Measurements from ENCODE around the gene TTC16.
"Not testable (repeated sequence)": the region's sequence is repeated elsewhere in the genome, so short reads cannot be mapped to it uniquely, and the experiment has no call there.

The TTC16 gene

GRCh38 chr9:127746959-127747569 lies 31.2 kb downstream of the TTC16 start:
- DNase-seq (ENCODE audit: low read depth), result no peak

GRCh38 chr9:127749090-127749787 lies 33.4 kb downstream of the TTC16 start:
- DNase-seq (ENCODE audit: low read depth), result no peak

- DNase-seq (ENCODE audit: low read depth), result no peak
These were observed 35.6 kb downstream of the TTC16 start for GRCh38 chr9:127751269-127752054.

GRCh38 chr9:127753148-127753547 lies 37.3 kb downstream of the TTC16 start:
- DNase-seq (ENCODE audit: low read depth), result no peak

GRCh38 chr9:127753622-127754021 lies 37.7 kb downstream of the TTC16 start:
- no peak for DNase-seq (ENCODE audit: low read depth)

GRCh38 chr9:127754099-127755060 lies 38.5 kb downstream of the TTC16 start:
- DNase-seq (ENCODE audit: low read depth), result no peak

GRCh38 chr9:127755061-127756060 lies 39.5 kb downstream of the TTC16 start:
- DNase-seq (ENCODE audit: low read depth), result no peak

GRCh38 chr9:127756233-127756632 lies 40.4 kb downstream of the TTC16 start:
- no peak for DNase-seq (ENCODE audit: low read depth)

- not testable (repeated sequence) for DNase-seq (ENCODE audit: low read depth)
These were observed 40.9 kb downstream of the TTC16 start for GRCh38 chr9:127756776-127757175.

- no peak for DNase-seq (ENCODE audit: low read depth)
These were observed 43.0 kb downstream of the TTC16 start for GRCh38 chr9:127758843-127759242.

GRCh38 chr9:127761061-127761460 lies 45.2 kb downstream of the TTC16 start:
- DNase-seq (ENCODE audit: low read depth), result no peak

GRCh38 chr9:127761491-127761956 lies 45.6 kb downstream of the TTC16 start:
- no peak for DNase-seq (ENCODE audit: low read depth)

- no peak for DNase-seq (ENCODE audit: low read depth)
These were observed 46.3 kb downstream of the TTC16 start for GRCh38 chr9:127762111-127762676.

GRCh38 chr9:127763918-127764384 lies 48.1 kb downstream of the TTC16 start:
- DNase-seq (ENCODE audit: low read depth), result no peak

- no peak for DNase-seq (ENCODE audit: low read depth)
These were observed 49.5 kb downstream of the TTC16 start for GRCh38 chr9:127765418-127765817.

- DNase-seq (ENCODE audit: low read depth), result no peak
These were observed 51.5 kb downstream of the TTC16 start for GRCh38 chr9:127767410-127767809.

- no peak for DNase-seq (ENCODE audit: low read depth)
These were observed 52.0 kb downstream of the TTC16 start for GRCh38 chr9:127767909-127768331.

- DNase-seq (ENCODE audit: low read depth), result no peak
These were observed 52.8 kb downstream of the TTC16 start for GRCh38 chr9:127768698-127769097.

GRCh38 chr9:127769101-127769500 lies 53.2 kb downstream of the TTC16 start:
- no peak for DNase-seq (ENCODE audit: low read depth)
